Activated CD4-positive, alpha-beta T cell treated with anti-CD3 and anti-CD28 coated beads, Interleukin-2, Interleukin-4, amounts not matched to agents 100 ng/mL and 50 ng/mL, durations not matched to agents 16 hours and 8 hours (primary cell): ENCODE measurements around the gene SLC35A1.
"Not testable (repeated sequence)": the region's sequence is repeated elsewhere in the genome, so short reads cannot be mapped to it uniquely, and the experiment has no call there.

Source experiments
- DNase-seq: peaks from one replicate; pipeline ENCODE4 v3.0.0-alpha.2; 2020; ENCODE audit warnings: low spot score

SLC35A1 gene

GRCh38 chr6:87472525-87473418, at the start of gene SLC35A1:
Gene SLC35A1, plus strand, starts transcription at chr6:87472974. Its CDS starts 30 bp downstream, at chr6:87473004.
- DNase-seq = peak; percentile 81

GRCh38 chr6:87426789-87427188, 46.0 kb upstream of the SLC35A1 start:
- DNase-seq = no peak

- no peak for DNase-seq
These were observed 42.3 kb upstream of the SLC35A1 start for GRCh38 chr6:87430499-87430898.

GRCh38 chr6:87431263-87431662, 41.5 kb upstream of the SLC35A1 start:
- no peak for DNase-seq

- DNase-seq = peak; percentile 20
These were observed 36.3 kb upstream of the SLC35A1 start for GRCh38 chr6:87436435-87436834.

- DNase-seq = no peak
These were observed 31.1 kb upstream of the SLC35A1 start for GRCh38 chr6:87441711-87442110.

GRCh38 chr6:87444362-87444761, 28.4 kb upstream of the SLC35A1 start:
- DNase-seq = no peak

- no peak for DNase-seq
These were observed 7.7 kb upstream of the SLC35A1 start for GRCh38 chr6:87465051-87465450.

- peak; percentile 55 for DNase-seq
These were observed 687 bp downstream of the SLC35A1 start for GRCh38 chr6:87473419-87473903.

GRCh38 chr6:87481931-87482330, 9.2 kb downstream of the SLC35A1 start:
- no peak for DNase-seq

- DNase-seq = no peak
These were observed 9.6 kb downstream of the SLC35A1 start for GRCh38 chr6:87482366-87482765.

GRCh38 chr6:87483929-87484328, 11.2 kb downstream of the SLC35A1 start:
- DNase-seq = peak; percentile 6

- DNase-seq = no peak
These were observed 11.7 kb downstream of the SLC35A1 start for GRCh38 chr6:87484491-87484890.

- DNase-seq = no peak
These were observed 14.8 kb downstream of the SLC35A1 start for GRCh38 chr6:87487555-87487954.

GRCh38 chr6:87489326-87489725, 16.6 kb downstream of the SLC35A1 start:
- DNase-seq = not testable (repeated sequence)

- no peak for DNase-seq
These were observed 22.1 kb downstream of the SLC35A1 start for GRCh38 chr6:87494761-87495422.

GRCh38 chr6:87498048-87498447, 25.3 kb downstream of the SLC35A1 start:
- DNase-seq = no peak

GRCh38 chr6:87501809-87502572, 29.2 kb downstream of the SLC35A1 start:
- no peak for DNase-seq

GRCh38 chr6:87504441-87504840, 31.7 kb downstream of the SLC35A1 start:
- DNase-seq = no peak

- no peak for DNase-seq
These were observed 42.1 kb downstream of the SLC35A1 start for GRCh38 chr6:87514831-87515230.

GRCh38 chr6:87518453-87518852, 45.7 kb downstream of the SLC35A1 start:
- no peak for DNase-seq

GRCh38 chr6:87522686-87523085, 49.9 kb downstream of the SLC35A1 start:
- no peak for DNase-seq
